IPS-20b (cell line): Measurements from ENCODE around the gene ARMC2.
"Not testable (repeated sequence)": the region's sequence is repeated elsewhere in the genome, so short reads cannot be mapped to it uniquely, and the experiment has no call there.

Source experiments
- H3K27ac ChIP-seq: one replicate; pipeline ENCODE4 v1.5.1; 2013; ENCODE audit warnings: low read length
- H3K27me3 ChIP-seq: 2 replicates; pipeline ENCODE4 v1.6.1; 2013; ENCODE audit warnings: mild to moderate bottlenecking, low read length, inconsistent platforms; ENCODE audit not compliant: insufficient read depth
- H3K36me3 ChIP-seq: 2 replicates; pipeline ENCODE4 v1.6.1; 2013; ENCODE audit warnings: low read depth, mild to moderate bottlenecking, inconsistent platforms, low read length, moderate library complexity; ENCODE audit not compliant: insufficient read depth
- H3K4me1 ChIP-seq: 2 replicates; pipeline ENCODE4 v1.6.1; 2013; ENCODE audit warnings: mild to moderate bottlenecking, control low read depth, inconsistent platforms, low read length, moderate library complexity; ENCODE audit not compliant: insufficient read depth
- H3K4me3 ChIP-seq: 2 replicates; pipeline ENCODE4 v1.5.1; 2013; ENCODE audit warnings: mild to moderate bottlenecking, low read length, inconsistent platforms
- H3K9ac ChIP-seq: 2 replicates; pipeline ENCODE4 v1.6.1; 2013; ENCODE audit warnings: low read depth, mild to moderate bottlenecking, inconsistent platforms, low read length, moderate library complexity
- H3K9me3 ChIP-seq: 2 replicates; pipeline ENCODE4 v1.6.1; 2013; ENCODE audit warnings: mild to moderate bottlenecking, low read depth, low read length, inconsistent platforms; ENCODE audit not compliant: insufficient read depth

The ARMC2 gene

DNA sequence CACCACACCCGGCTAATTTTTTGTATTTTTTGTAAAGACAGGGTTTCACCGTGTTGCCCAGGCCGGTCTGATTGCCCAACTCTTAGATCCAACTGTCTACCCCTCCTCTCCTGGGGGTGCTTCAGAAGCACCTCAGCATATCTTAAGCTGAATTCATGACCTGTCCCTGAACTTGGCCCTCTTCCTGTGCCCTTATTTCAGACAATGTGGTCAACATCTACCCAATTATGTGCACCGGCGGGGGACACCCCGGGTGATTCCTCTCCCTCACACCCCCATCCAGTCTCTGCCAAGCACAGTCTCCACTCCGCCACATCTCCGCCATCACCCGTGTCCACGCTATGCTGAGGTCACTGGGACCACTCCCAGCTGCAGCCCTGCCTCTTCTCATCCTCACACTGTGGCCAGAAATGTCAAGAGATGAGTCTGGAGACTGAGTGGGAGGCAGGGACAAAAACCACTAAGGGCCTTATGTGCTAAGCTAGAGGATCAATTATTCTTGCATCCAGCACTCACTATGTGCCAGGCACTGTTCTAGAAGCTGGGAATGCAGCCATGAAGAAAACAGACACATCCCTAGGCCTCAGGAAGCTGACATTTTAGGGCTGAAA, 111.9 kb downstream of the ARMC2 start:
- Histone ChIP-seq H3K27ac (no peak overlapping the region), H3K9ac (no peak overlapping the region), H3K4me1 (no peaks in the 10 kb centered on the region; the same call in 1 of the 2 replicates), H3K4me3 (no peak overlapping the region), H3K9me3 (no peaks in the 10 kb centered on the region), H3K36me3 (no peaks in the 10 kb centered on the region), H3K27me3 (no peaks in the 10 kb centered on the region)

DNA sequence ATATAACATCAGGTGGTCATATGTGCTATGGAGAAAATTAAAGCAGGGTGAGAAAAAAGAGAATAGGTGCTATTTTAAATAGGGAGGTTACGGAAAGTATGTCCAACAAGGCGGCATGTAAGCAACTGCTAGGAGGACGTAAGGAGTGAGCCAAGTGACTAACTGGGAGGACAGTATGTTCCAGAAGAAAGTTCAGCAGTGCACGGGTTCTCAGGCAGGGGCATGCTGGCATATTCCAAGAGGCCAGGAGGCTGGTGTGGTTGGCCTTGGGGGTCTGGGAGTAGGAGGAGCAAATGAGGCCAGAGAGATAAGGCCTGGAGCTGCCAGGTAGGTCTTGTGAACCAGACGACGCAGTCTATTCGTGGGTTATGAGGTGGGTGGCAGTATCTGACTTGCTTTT, 112.4 kb downstream of the ARMC2 start:
- H3K27ac ChIP-seq, result no peak overlapping the region
- H3K9ac ChIP-seq, result no peak overlapping the region
- no peaks in the 10 kb centered on the region for H3K9me3 ChIP-seq
- no peaks in the 10 kb centered on the region for H3K36me3 ChIP-seq
- peaks cover 4% of the 10 kb centered on the region; the same call in 1 of the 2 replicates for H3K4me1 ChIP-seq
- no peak overlapping the region for H3K4me3 ChIP-seq
- no peaks in the 10 kb centered on the region for H3K27me3 ChIP-seq

DNA sequence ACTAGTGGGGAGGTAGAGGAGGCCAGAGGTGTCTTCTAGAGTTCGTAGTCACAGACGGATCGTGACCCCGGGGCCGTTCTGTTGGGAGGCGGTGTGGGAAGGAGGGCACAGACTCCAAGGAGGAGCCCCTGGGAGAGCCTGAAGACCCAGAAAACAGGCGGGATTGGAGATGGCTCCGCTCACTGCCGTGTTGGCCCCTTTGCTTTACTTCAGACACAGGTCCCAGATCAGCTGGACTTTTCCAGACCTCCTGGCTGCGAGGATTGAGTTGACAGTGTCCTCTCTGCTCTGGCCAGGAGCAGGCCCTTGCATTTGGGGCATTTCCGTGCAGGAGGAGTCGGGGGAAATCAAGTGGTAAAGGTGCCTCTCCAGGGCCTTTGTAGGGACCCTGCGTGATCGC, 112.9 kb downstream of the ARMC2 start:
- H3K27ac ChIP-seq, result no peak overlapping the region
- no peak overlapping the region for H3K9ac ChIP-seq
- no peaks in the 10 kb centered on the region for H3K36me3 ChIP-seq
- H3K4me1 ChIP-seq, result peaks cover 4% of the 10 kb centered on the region; the same call in 1 of the 2 replicates
- H3K4me3 ChIP-seq, result no peak overlapping the region
- no peaks in the 10 kb centered on the region for H3K27me3 ChIP-seq
- H3K9me3 ChIP-seq, result no peaks in the 10 kb centered on the region

DNA sequence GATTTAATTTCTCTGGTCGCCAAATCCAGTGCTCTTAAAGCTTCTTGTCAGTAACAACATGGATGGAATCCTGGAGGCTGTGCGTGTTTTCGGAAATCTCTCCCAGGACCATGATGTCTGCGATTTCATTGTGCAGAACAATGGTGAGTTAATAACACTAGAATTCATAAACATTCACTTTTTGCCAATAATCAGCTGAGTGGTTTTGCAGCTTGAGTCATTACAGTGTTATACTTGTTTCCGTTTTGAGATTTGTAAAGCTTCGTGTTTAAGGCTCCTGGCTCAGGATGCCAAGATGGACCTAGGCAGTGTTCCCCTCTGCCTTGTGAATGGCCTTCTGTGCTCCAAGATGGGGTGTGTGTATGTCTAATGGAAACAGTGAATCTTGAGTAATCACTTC, 113.8 kb downstream of the ARMC2 start:
- H3K9me3 ChIP-seq, result no peaks in the 10 kb centered on the region
- H3K36me3 ChIP-seq, result no peaks in the 10 kb centered on the region
- H3K4me1 ChIP-seq, result peaks cover 13% of the 10 kb centered on the region; the same call in 1 of the 2 replicates
- H3K4me3 ChIP-seq, result no peak overlapping the region
- no peak overlapping the region for H3K9ac ChIP-seq
- no peak overlapping the region for H3K27ac ChIP-seq
- no peaks in the 10 kb centered on the region for H3K27me3 ChIP-seq

DNA sequence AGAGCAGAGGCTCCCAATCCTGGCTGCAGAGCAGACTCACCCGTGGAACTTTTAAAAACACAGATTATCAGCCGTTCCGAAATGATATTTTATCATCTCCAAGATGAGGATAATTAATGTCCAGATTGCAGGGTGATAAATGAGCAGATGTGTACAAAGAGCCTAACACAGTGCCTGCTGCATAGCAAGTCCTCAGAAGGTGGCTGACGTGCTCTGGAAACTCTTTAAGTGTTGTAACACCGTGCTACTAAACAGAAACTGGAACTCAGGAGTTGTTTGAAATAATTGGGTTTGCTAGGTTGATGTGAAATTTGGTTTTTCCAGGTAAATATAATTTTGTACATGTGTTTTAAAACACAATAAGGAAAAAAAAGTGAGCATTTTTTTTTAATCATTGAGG, 118.0 kb downstream of the ARMC2 start:
- H3K36me3 ChIP-seq, result no peaks in the 10 kb centered on the region
- H3K9me3 ChIP-seq, result no peaks in the 10 kb centered on the region
- no peak overlapping the region for H3K9ac ChIP-seq
- no peak overlapping the region for H3K27ac ChIP-seq
- peaks cover 14% of the 10 kb centered on the region; the same call in 1 of the 2 replicates for H3K4me1 ChIP-seq
- H3K27me3 ChIP-seq, result no peaks in the 10 kb centered on the region
- no peak overlapping the region for H3K4me3 ChIP-seq

DNA sequence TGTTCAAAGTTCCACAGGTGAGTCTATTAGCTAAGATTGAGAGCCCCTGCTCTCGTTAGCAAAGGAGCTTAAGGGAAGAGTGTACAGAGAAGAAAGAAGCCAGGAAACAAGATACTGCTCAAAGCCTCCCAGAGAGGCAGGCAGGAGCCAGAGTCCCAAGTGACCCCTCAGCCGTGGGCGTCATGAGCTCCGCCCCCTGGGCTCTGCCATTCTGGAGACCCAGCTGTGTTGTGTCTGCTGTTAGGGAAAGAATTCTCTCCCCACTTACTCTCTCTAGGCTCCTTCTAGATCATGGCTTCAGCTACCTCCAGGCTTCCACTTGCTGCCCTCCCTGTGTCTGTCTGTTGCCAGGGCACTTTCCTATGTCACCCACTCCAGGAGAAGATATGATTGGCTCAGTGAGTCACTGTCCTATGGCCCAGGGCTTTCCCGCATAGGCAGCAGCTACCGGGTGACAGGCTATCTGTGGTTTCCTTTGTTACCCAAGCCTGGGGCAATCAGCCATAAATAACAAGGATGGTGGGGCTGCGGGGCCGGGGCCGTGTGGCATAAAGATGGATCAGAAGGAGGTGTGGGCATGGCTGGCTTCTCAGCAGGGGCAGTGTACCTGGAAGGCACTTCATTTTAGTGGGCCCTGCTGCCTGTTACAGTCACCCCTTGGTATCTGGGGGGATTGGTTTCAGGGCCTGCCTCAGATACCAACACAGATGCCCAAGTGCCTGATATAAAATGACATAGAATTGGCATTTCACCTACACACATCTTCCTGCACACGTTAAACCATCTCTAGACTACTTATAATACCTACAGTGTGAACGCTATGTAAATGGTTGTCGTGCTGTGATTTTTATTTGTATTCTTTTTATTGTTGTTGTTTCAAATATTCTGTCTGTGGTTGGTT, 118.9 kb downstream of the ARMC2 start:
- peaks cover 14% of the 10 kb centered on the region; the same call in 1 of the 2 replicates for H3K4me1 ChIP-seq
- no peaks in the 10 kb centered on the region for H3K36me3 ChIP-seq
- H3K4me3 ChIP-seq, result no peak overlapping the region
- H3K27ac ChIP-seq, result no peak overlapping the region
- H3K9ac ChIP-seq, result no peak overlapping the region
- no peaks in the 10 kb centered on the region for H3K27me3 ChIP-seq
- no peaks in the 10 kb centered on the region for H3K9me3 ChIP-seq

DNA sequence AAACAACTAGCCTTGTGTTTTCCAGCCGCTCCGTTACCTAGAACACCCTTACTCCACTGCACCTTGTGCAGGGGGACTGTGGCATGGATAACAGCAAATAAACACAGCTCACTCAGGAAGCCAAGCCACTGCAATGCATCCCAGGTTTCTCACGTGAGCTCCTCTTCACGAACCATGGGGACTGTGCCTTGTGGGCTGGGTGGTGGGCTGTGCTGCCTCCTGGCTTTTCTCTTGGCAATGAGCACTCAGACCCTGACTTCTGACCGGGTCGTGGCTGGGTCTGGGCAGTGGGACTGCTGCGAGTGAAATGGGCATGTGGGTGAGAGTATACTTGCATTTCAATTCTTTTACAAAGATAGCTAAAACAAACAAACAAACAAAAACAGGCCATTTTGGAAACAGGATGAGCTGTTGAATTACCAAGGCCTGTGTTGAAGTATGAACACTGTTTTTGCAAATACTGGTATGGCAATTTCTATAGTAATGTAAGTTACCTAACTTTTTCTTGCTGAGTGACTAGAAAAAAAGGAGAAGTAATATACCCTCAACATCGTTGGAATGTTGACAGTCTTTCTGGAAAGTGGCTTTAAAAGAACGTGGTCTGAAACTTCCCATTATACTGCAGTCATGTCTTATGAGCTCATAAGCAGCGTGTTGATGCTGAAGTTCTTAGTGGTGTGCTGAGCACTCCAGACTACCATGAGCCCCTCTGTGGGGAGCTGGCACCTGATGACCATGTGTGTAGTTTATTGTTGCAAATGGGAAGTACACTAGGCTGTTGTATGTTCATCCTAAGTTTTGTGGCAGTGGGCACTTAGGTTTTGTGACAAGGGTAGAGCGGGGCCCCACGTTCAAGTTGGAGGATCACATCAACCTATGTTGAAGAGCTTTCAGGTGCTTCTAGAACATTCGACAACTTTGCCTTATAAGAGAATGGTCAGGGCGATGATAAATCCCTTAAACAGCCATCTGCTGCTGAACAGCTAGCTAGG, 120.4 kb downstream of the ARMC2 start:
- Histone ChIP-seq H3K27ac (no peak overlapping the region), H3K4me3 (no peak overlapping the region), H3K27me3 (no peaks in the 10 kb centered on the region), H3K9ac (no peak overlapping the region), H3K36me3 (no peaks in the 10 kb centered on the region), H3K9me3 (no peaks in the 10 kb centered on the region), H3K4me1 (peaks cover 14% of the 10 kb centered on the region; the same call in 1 of the 2 replicates)

DNA sequence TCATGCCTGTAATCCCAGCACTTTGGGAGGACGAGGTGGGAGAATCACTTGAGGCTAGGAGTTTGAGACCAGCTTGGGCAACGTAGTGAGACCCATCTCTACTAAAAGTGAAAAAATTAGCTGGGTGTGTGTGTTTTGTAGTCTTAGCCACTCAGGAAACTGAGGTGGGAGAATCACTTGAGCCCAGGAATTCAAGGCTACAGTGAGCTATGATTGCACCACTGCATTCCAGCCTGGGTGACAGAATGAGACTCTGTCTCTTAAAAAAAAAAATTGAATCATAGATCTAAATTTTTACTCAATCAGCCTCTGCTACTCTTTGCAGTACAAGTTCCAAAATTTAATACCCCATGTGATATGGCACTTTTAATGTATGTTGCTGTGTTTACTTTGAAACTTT, 121.6 kb downstream of the ARMC2 start:
- Histone ChIP-seq H3K9me3 (no peaks in the 10 kb centered on the region), H3K36me3 (no peaks in the 10 kb centered on the region), H3K27ac (no peak overlapping the region), H3K4me3 (no peak overlapping the region), H3K9ac (no peak overlapping the region), H3K4me1 (peaks cover 14% of the 10 kb centered on the region; the same call in 1 of the 2 replicates), H3K27me3 (no peaks in the 10 kb centered on the region)

DNA sequence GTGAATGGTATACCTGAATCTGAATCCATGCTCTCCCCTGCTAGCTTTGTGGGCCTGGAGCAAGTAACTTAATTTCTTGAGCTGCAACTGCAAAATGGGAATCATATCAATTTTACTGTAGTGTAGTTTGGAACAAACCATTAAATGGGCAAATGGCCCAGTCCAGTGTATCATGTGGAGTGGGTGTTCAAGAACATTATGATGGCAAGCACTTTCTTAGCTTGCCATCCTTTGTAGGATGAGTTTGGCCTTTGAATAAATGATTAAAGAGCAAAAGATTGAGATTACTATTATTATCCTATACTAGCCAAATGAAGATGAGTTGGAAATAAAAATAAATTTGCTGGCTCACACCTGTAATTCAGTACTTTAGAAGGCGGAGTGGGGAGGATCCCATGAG, 126.0 kb downstream of the ARMC2 start:
- Histone ChIP-seq H3K27ac (no peak overlapping the region), H3K27me3 (no peaks in the 10 kb centered on the region), H3K9me3 (no peaks in the 10 kb centered on the region), H3K36me3 (no peaks in the 10 kb centered on the region), H3K9ac (no peak overlapping the region), H3K4me3 (no peak overlapping the region), H3K4me1 (no peaks in the 10 kb centered on the region)

DNA sequence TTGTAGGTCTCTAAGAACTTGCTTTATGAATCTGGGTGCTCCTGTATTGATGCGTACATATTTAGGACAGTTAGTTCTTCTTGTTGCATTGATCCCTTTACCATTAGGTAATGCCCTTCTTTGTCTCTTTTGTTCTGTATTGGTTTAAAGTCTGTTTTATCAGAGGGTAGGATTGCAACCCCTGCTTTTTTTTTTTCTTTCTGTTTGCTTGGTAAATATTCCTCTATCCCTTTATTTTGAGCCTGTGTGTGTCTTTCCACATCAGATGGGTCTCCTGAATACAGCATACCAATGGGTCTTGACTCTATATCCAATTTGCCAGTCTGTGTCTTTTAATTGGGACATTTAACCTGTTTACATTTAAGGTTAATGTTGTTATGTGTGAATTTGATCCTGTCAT, 130.4 kb downstream of the ARMC2 start:
- H3K9ac ChIP-seq, H3K27ac ChIP-seq, H3K4me1 ChIP-seq, H3K9me3 ChIP-seq, H3K4me3 ChIP-seq, H3K36me3 ChIP-seq, H3K27me3 ChIP-seq: not testable (repeated sequence)
